HG03135 (cell line): ENCODE data around the gene ZNF683.
"Not testable (repeated sequence)": the region's sequence is repeated elsewhere in the genome, so short reads cannot be mapped to it uniquely, and the experiment has no call there.

Experiments
- ATAC-seq: cut with Tn5 transposase; IDR thresholded peaks from one replicate; pipeline ENCODE4 v1.9.1; 2021; ENCODE audit warnings: mild to moderate bottlenecking, moderate library complexity; ENCODE audit not compliant: unreplicated experiment

ZNF683 gene

GRCh38 chr1:26387447-26387846 lies 14.9 kb upstream of the ZNF683 start:
- no peak for ATAC-seq

- ATAC-seq: not testable (repeated sequence)
Measured at GRCh38 chr1:26385063-26385462, 12.5 kb upstream of the ZNF683 start.

- no peak for ATAC-seq
Measured at GRCh38 chr1:26384076-26384475, 11.5 kb upstream of the ZNF683 start.

- ATAC-seq: no peak
Measured at GRCh38 chr1:26378879-26379251, 6.3 kb upstream of the ZNF683 start.

- peak; percentile 70 for ATAC-seq
Measured at GRCh38 chr1:26378088-26378878, 5.7 kb upstream of the ZNF683 start.

GRCh38 chr1:26376050-26376449 lies 3.5 kb upstream of the ZNF683 start:
- no peak for ATAC-seq

GRCh38 chr1:26375081-26375480 lies 2.5 kb upstream of the ZNF683 start:
- ATAC-seq: no peak

- not testable (repeated sequence) for ATAC-seq
Measured at GRCh38 chr1:26374361-26374760, 1.8 kb upstream of the ZNF683 start.

- no peak for ATAC-seq
Measured at GRCh38 chr1:26373789-26374188, 1.2 kb upstream of the ZNF683 start.

- no peak for ATAC-seq
Measured at GRCh38 chr1:26373281-26373680, 731 bp upstream of the ZNF683 start.

- no peak for ATAC-seq
Measured at GRCh38 chr1:26372039-26372438, 511 bp downstream of the ZNF683 start.

- no peak for ATAC-seq
Measured at GRCh38 chr1:26370591-26371382, 1.8 kb downstream of the ZNF683 start.

- ATAC-seq: no peak
Measured at GRCh38 chr1:26368486-26368885, 4.1 kb downstream of the ZNF683 start.

- ATAC-seq: no peak
Measured at GRCh38 chr1:26368006-26368405, 4.5 kb downstream of the ZNF683 start.

GRCh38 chr1:26367441-26367840 lies 5.1 kb downstream of the ZNF683 start:
- no peak for ATAC-seq

GRCh38 chr1:26364956-26365355 lies 7.6 kb downstream of the ZNF683 start:
- ATAC-seq: no peak

- no peak for ATAC-seq
Measured at GRCh38 chr1:26363549-26364448, 8.8 kb downstream of the ZNF683 start.

- no peak for ATAC-seq
Measured at GRCh38 chr1:26362331-26362730, 10.2 kb downstream of the ZNF683 start.

- ATAC-seq: no peak
Measured at GRCh38 chr1:26361605-26362122, 10.9 kb downstream of the ZNF683 start.

- ATAC-seq: no peak
Measured at GRCh38 chr1:26360807-26361604, 11.5 kb downstream of the ZNF683 start.
